CD4-positive, alpha-beta T cell (primary cell): ENCODE data around the gene RYR3. TPM values are rescaled to one million over a fixed set of nuclear protein-coding genes. Genes with fewer than 3 reads are reported as not detected.

Experiments used
- ATAC-seq: fragments of 200-7000 bp; cut with Tn5 transposase; one replicate; pipeline ENCODE4 v1.10.0; 2022; ENCODE audit warnings: mild to moderate bottlenecking; ENCODE audit not compliant: poor library complexity
- CTCF ChIA-PET: fragments of 350-600 bp; sonication (Branson Sonifier 250); formaldehyde crosslinking; loops from one replicate; lab custom pipeline; 2021; ENCODE audit warnings: antibody characterized with exemption, inconsistent platforms; lab: Charles Lee
- POLR2A ChIA-PET: fragments of 350-600 bp; sonication (Branson Sonifier 250); formaldehyde crosslinking; loops from one replicate; lab custom pipeline; 2021; ENCODE audit warnings: antibody characterized with exemption, inconsistent platforms; lab: Charles Lee
- DNase-seq, 14 experiments: peaks; one replicate each; pipeline ENCODE4 v3.0.0-alpha.2; 2013 to 2020; ENCODE audit warnings: mixed read lengths in 2 of 14
- H3K27ac ChIP-seq, 2 donors: one replicate each; pipeline versions ENCODE4 v1.5.1 to v1.7.0; 2013; ENCODE audit warnings: low read length in 2 of 2, low read depth in 1 of 2, mild to moderate bottlenecking in 1 of 2
- H3K27me3 ChIP-seq, 2 experiments: 1 replicate in 1 of 2; 2 replicates in 1 of 2; pipeline versions ENCODE4 v1.6.1 to v1.7.0; 2013; ENCODE audit warnings: low read length in 2 of 2, control low read depth in 1 of 2, mild to moderate bottlenecking in 1 of 2, moderate library complexity in 1 of 2; ENCODE audit not compliant: insufficient read depth in 2 of 2, control insufficient read depth in 1 of 2
- H3K36me3 ChIP-seq: one replicate; pipeline ENCODE4 v1.6.1; 2013; ENCODE audit warnings: low read length, control low read depth; ENCODE audit not compliant: insufficient read depth
- H3K4me1 ChIP-seq: one replicate; pipeline ENCODE4 v1.6.1; 2013; ENCODE audit warnings: low read length, control low read depth; ENCODE audit not compliant: insufficient read depth
- H3K4me3 ChIP-seq: one replicate; pipeline ENCODE4 v1.5.1; 2013; ENCODE audit warnings: mild to moderate bottlenecking, low read length, moderate library complexity
- H3K9me3 ChIP-seq, 2 experiments: 1 replicate in 1 of 2; 2 replicates in 1 of 2; pipeline versions ENCODE4 v1.6.1 to v1.7.0; 2013; ENCODE audit warnings: low read length in 2 of 2, mild to moderate bottlenecking in 2 of 2, control low read depth in 1 of 2, moderate library complexity in 1 of 2; ENCODE audit not compliant: control insufficient read depth in 1 of 2, insufficient read depth in 1 of 2
- H3K27ac Mint-ChIP-seq: one replicate; pipeline ENCODE4 v1.8.0; 2020; ENCODE audit warnings: mixed read lengths
- H3K27me3 Mint-ChIP-seq: one replicate; pipeline ENCODE4 v1.8.0; 2021; ENCODE audit warnings: mixed read lengths
- H3K36me3 Mint-ChIP-seq: one replicate; pipeline ENCODE4 v1.8.0; 2021; ENCODE audit warnings: low read depth, mixed read lengths
- H3K4me1 Mint-ChIP-seq: one replicate; pipeline ENCODE4 v1.8.0; 2021; ENCODE audit warnings: low read depth, mixed read lengths
- H3K4me3 Mint-ChIP-seq: one replicate; pipeline ENCODE4 v1.8.0; 2020; ENCODE audit warnings: mild to moderate bottlenecking, mixed read lengths
- H3K9me3 Mint-ChIP-seq: one replicate; pipeline ENCODE4 v1.8.0; 2020; ENCODE audit warnings: mixed read lengths
- intact Hi-C, 2 experiments: fragments of 100-400 bp; cut with DNase I in 1 of 2; cut with micrococcal nuclease in 1 of 2; formaldehyde crosslinking; loops; one replicate each; pipeline versions ENCODE4 v1.15.1 to v1.9.0; 2023 to 2025; cut with DNase I, micrococcal nuclease
- total RNA-seq, 174 experiments: library from RNA in 2 of 174; stranded (reverse) in 2 of 174; gene quantifications; one replicate each; pipeline ENCODE4 v1.2.3 and lab custom pipeline; 2021 to 2026
- TF ChIP-seq, protein P1 (sequence below): fragments of 200-600 bp; IDR thresholded peaks from one replicate; pipeline ENCODE4 v1.8.0; 2022; ENCODE audit warnings: antibody characterized with exemption, mild to moderate bottlenecking

Gene RYR3
- total RNA-seq, 2 experiments from 2014 or later: not detected

- Histone ChIP-seq H3K9me3 (no peaks in the 10 kb centered on the region), H3K4me3 (no peak overlapping the region), H3K36me3 (no peaks in the 10 kb centered on the region), H3K27me3 (no peaks in the 10 kb centered on the region), H3K4me1 (no peaks in the 10 kb centered on the region), H3K27ac (no peak overlapping the region)
- CTCF ChIA-PET: no interaction called here
- H3K27me3 Mint-ChIP-seq: peaks cover 7% of the 10 kb centered on the region
- no peak overlapping the region for H3K4me3 Mint-ChIP-seq
- no peak overlapping the region for H3K27ac Mint-ChIP-seq
- no peaks in the 10 kb centered on the region for H3K4me1 Mint-ChIP-seq
- no peak for DNase-seq
- intact Hi-C loops: no loop called here
- TF ChIP-seq, protein P1, sequence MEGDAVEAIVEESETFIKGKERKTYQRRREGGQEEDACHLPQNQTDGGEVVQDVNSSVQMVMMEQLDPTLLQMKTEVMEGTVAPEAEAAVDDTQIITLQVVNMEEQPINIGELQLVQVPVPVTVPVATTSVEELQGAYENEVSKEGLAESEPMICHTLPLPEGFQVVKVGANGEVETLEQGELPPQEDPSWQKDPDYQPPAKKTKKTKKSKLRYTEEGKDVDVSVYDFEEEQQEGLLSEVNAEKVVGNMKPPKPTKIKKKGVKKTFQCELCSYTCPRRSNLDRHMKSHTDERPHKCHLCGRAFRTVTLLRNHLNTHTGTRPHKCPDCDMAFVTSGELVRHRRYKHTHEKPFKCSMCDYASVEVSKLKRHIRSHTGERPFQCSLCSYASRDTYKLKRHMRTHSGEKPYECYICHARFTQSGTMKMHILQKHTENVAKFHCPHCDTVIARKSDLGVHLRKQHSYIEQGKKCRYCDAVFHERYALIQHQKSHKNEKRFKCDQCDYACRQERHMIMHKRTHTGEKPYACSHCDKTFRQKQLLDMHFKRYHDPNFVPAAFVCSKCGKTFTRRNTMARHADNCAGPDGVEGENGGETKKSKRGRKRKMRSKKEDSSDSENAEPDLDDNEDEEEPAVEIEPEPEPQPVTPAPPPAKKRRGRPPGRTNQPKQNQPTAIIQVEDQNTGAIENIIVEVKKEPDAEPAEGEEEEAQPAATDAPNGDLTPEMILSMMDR: no peak
- H3K36me3 Mint-ChIP-seq: no peaks in the 10 kb centered on the region
- no peak for ATAC-seq
- POLR2A ChIA-PET: no interaction called here
- H3K9me3 Mint-ChIP-seq: no peaks in the 10 kb centered on the region
These were observed 432.0 kb downstream of the RYR3 start for GRCh38 chr15:33742800-33743199.

DNA sequence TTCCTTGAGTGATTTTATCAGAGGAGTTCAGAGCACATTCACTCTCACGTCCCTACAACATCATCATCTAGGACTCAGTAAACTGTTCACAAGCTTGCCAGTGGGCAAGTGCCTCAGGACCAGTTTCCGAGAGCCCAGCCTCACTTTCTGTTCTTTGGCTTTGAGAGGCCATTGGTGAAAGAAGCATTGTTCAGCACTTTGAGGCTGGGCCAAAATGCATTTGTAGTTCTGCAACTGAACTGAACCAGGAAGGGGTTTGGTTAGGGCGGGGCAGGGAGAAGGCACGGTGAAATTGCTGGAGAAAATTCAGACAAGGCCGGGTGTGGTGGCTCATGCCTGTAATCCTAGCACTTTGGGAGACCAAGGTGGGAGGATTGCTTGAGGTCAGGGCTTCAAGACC, 435.4 kb downstream of the RYR3 start:
- Mint-ChIP-seq H3K9me3 (no peaks in the 10 kb centered on the region), H3K4me1 (no peaks in the 10 kb centered on the region), H3K4me3 (no peak overlapping the region), H3K27ac (no peak overlapping the region), H3K36me3 (no peaks in the 10 kb centered on the region), H3K27me3 (peaks cover 7% of the 10 kb centered on the region)
- Histone ChIP-seq H3K27ac (no peak overlapping the region), H3K4me1 (no peaks in the 10 kb centered on the region), H3K27me3 (no peaks in the 10 kb centered on the region), H3K9me3 (no peaks in the 10 kb centered on the region), H3K36me3 (no peaks in the 10 kb centered on the region), H3K4me3 (no peak overlapping the region)
- POLR2A ChIA-PET: no interaction called here
- ATAC-seq (no peak), DNase-seq (no peak)
- TF ChIP-seq, protein P1: no peak
- CTCF ChIA-PET: no interaction called here
- intact Hi-C loops: no loop called here

GRCh38 chr15:33753012-33753411, 442.2 kb downstream of the RYR3 start:
- POLR2A ChIA-PET: no interaction called here
- H3K9me3 ChIP-seq: peaks cover 0 to 4% of the 10 kb centered on the region in 2 experiments
- CTCF ChIA-PET: no interaction called here
- Mint-ChIP-seq H3K36me3 (no peaks in the 10 kb centered on the region), H3K27me3 (peaks cover 29% of the 10 kb centered on the region), H3K4me3 (no peak overlapping the region), H3K9me3 (no peaks in the 10 kb centered on the region), H3K4me1 (no peaks in the 10 kb centered on the region), H3K27ac (no peak overlapping the region)
- ATAC-seq (no peak), DNase-seq (no peak)
- no peak overlapping the region for H3K27ac ChIP-seq
- no peaks in the 10 kb centered on the region for H3K4me1 ChIP-seq
- H3K27me3 ChIP-seq: peaks cover 0 to 12% of the 10 kb centered on the region in 2 experiments
- H3K4me3 ChIP-seq: no peak overlapping the region
- intact Hi-C loops: no loop called here
- H3K36me3 ChIP-seq: no peaks in the 10 kb centered on the region
- TF ChIP-seq, protein P1: no peak
